Transverse colon (tissue), 4 donors: ENCODE data around the gene C12orf56. TPM values are rescaled to one million over a fixed set of nuclear protein-coding genes. Genes with fewer than 3 reads are reported as not detected.
A peak's percentile ranks its signal among the peaks of the same experiment; 100 is the strongest.

Experiments used
- DNase-seq: peaks from one replicate; pipeline ENCODE4 v3.0.0-alpha.2; 2019
- H3K27ac ChIP-seq, 4 donors: fragments of 200-600 bp; sonication (generic); 2 replicates each; pipeline ENCODE4 v1.5.1; 2016 to 2018; ENCODE audit warnings: inconsistent platforms in 4 of 4
- H3K27me3 ChIP-seq: fragments of 200-600 bp; sonication (generic); 2 replicates; pipeline ENCODE4 v1.5.1; 2017; ENCODE audit warnings: inconsistent platforms
- H3K36me3 ChIP-seq, 4 donors: fragments of 200-600 bp; sonication (generic); 2 replicates each; pipeline ENCODE4 v1.5.1; 2017 to 2019; ENCODE audit warnings: inconsistent platforms in 4 of 4
- H3K4me1 ChIP-seq, 4 donors: fragments of 200-600 bp; sonication (generic); 2 replicates each; pipeline ENCODE4 v1.5.1; 2017 to 2020; ENCODE audit warnings: inconsistent platforms in 4 of 4
- H3K4me3 ChIP-seq, 4 donors: fragments of 200-600 bp; sonication (generic); 1 replicate in 1 of 4; 2 replicates in 3 of 4; pipeline versions ENCODE4 v1.5.1 to v1.6.1; 2017 to 2019; ENCODE audit warnings: inconsistent platforms in 4 of 4
- H3K9me3 ChIP-seq, 2 donors: fragments of 200-600 bp; sonication (generic); 2 replicates each; pipeline ENCODE4 v1.5.1; 2017 to 2019; ENCODE audit warnings: inconsistent platforms in 2 of 2
- EP300 ChIP-seq: sonication (generic); formaldehyde crosslinking; IDR thresholded peaks from one replicate; pipeline ENCODE4 v1.6.1; 2017; ENCODE audit warnings: antibody characterized with exemption, low read depth
- POLR2A ChIP-seq: fragments of 450-650 bp; IDR thresholded peaks from one replicate; pipeline ENCODE4 v1.6.1; 2016; ENCODE audit warnings: antibody characterized with exemption, mild to moderate bottlenecking, moderate library complexity
- POLR2AphosphoS5 ChIP-seq, 3 donors: sonication (generic); formaldehyde crosslinking; IDR thresholded peaks; one replicate each; pipeline ENCODE4 v1.6.1; 2016; ENCODE audit warnings: antibody characterized with exemption in 3 of 3
- WGBS, 2 donors: methylation state at CpG; one replicate each; pipeline ENCODE4 v1.1.5; 2018; ENCODE audit warnings: low coverage in 1 of 2; 5-methylcytosine and 5-hydroxymethylcytosine counted together
- in situ Hi-C, 4 donors: fragments of 200-750 bp; cut with MboI; loops; one replicate each; pipeline versions ENCODE4 v1.15.0 to v1.15.1; 2017; ENCODE audit warnings: low sequenced_read_pairs in 3 of 4, low pct_ligation_motif_present in 1 of 4, low pct_unique_long_range_greater_than_20kb in 1 of 4
- intact Hi-C: fragments of 100-400 bp; cut with DNase I; formaldehyde crosslinking; loops from one replicate; pipeline ENCODE4 v1.15.1; 2023; ENCODE audit warnings: low total_unique reads
- total RNA-seq, 4 donors: library from RNA; depleted of rRNA; stranded (reverse); fragments of >200 nt; gene quantifications; one replicate each; pipeline ENCODE4 v1.1.0, GENCODE V29; 2016
- TF ChIP-seq, protein P1 (sequence below), 5 experiments: fragments of 200-600 bp in 3 of 5; fragments of 450-650 bp in 2 of 5; sonication (generic) in 3 of 5; IDR thresholded peaks; 1 replicate in 2 of 5; 2 replicates in 3 of 5; pipeline ENCODE4 v1.5.1; 2016 to 2017; ENCODE audit warnings: antibody characterized with exemption in 5 of 5, inconsistent platforms in 3 of 5, mild to moderate bottlenecking in 2 of 5, moderate library complexity in 1 of 5

The C12orf56 gene
- under 1 TPM in 2 of 4 donors, not detected in 2; 0.32 to 0.41 TPM for total RNA-seq

DNA sequence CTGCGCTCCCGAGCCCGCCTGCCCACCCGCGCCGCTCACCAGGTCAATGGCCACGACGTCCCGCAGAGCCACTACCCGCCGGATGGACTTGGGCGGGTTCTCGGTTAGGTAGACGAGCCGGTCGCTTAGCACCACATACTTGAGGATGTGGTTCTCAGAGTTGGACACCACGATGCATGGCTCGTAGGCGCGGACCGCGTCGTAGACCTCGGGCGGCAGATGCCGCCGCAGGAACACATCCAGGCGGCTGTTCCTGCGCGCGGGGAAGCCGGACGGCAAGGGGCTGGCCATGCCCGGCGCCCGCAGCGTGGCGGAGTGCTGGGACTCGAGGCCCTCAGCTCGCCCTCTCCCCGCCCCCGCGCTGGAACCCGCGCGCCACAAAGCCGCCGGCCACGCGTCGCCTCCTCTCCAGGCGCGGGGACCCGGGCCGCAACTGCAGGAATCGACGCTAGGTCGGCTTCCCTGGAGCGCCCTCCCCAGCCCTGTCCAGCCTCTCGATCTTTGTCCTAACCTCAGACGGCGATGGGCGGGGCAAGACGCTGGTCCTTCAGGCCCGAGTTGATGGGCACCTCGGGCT, at the start of gene C12orf56:
Gene C12orf56, minus strand, starts transcription at position 484 of the 577 bp plus-strand sequence. Its CDS starts 193 bp downstream, at position 291.
- no peak for TF ChIP-seq POLR2A
- TF ChIP-seq POLR2AphosphoS5 (IDR thresholded peaks at IDR 0.05), result no peak
- Histone ChIP-seq H3K9me3 (no peaks in the 10 kb centered on the region), H3K27ac (no peak within 1 kb of the TSS), H3K4me3 (peak within 1 kb of the TSS in 3 of 4 donors; percentile 19 to 49 (median 30)), H3K36me3 (no peaks in the 10 kb centered on the region), H3K4me1 (peaks cover 0 to 9% (median 7%) of the 10 kb centered on the region in 4 donors), H3K27me3 (peaks cover 40% of the 10 kb centered on the region)
- intact Hi-C loops (no loop called here), in situ Hi-C loops (loop anchor here in 2 of 4 donors (25.0 kb wide), 1 partner anchor 553 kb away; the partner anchor contains the start of gene SRGAP1 (in 2 of the 2))
- peak; percentile 17 for DNase-seq
- 27% methylated on average over 17 of the region's 66 CpGs; no CpG with 5 or more reads in 1 of the 2 donors for WGBS, 2 donors

- H3K4me3 ChIP-seq, result no peak overlapping the region
- H3K27me3 ChIP-seq, result no peaks in the 10 kb centered on the region
- TF ChIP-seq, protein P1, sequence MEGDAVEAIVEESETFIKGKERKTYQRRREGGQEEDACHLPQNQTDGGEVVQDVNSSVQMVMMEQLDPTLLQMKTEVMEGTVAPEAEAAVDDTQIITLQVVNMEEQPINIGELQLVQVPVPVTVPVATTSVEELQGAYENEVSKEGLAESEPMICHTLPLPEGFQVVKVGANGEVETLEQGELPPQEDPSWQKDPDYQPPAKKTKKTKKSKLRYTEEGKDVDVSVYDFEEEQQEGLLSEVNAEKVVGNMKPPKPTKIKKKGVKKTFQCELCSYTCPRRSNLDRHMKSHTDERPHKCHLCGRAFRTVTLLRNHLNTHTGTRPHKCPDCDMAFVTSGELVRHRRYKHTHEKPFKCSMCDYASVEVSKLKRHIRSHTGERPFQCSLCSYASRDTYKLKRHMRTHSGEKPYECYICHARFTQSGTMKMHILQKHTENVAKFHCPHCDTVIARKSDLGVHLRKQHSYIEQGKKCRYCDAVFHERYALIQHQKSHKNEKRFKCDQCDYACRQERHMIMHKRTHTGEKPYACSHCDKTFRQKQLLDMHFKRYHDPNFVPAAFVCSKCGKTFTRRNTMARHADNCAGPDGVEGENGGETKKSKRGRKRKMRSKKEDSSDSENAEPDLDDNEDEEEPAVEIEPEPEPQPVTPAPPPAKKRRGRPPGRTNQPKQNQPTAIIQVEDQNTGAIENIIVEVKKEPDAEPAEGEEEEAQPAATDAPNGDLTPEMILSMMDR (IDR thresholded peaks at IDR 0.05), result no peak
- TF ChIP-seq POLR2AphosphoS5 (IDR thresholded peaks at IDR 0.05) (no peak), POLR2A (no peak), EP300 (no peak)
- no peaks in the 10 kb centered on the region for H3K4me1 ChIP-seq
- no peak overlapping the region for H3K27ac ChIP-seq
- in situ Hi-C loops (loop anchor here in 1 of 4 donors (25.0 kb wide), 1 partner anchor 272 kb away; no protein-coding TSS in a partner anchor), intact Hi-C loops (loop anchor here (5.0 kb wide), 1 partner anchor 257 kb away; no protein-coding TSS in a partner anchor)
- no peaks in the 10 kb centered on the region for H3K9me3 ChIP-seq
- DNase-seq, result no peak
- WGBS, 2 donors, result 97 to 100% methylated on average over 1 of the region's 1 CpG
- peaks cover 0 to 65% (median 26%) of the 10 kb centered on the region in 4 donors for H3K36me3 ChIP-seq
Observed at GRCh38 chr12:64440100-64440499, 49.5 kb upstream of the C12orf56 start.

GRCh38 chr12:64433915-64434314, 43.4 kb upstream of the C12orf56 start:
- intact Hi-C loops, result no loop called here
- H3K36me3 ChIP-seq, result peaks cover 0 to 75% (median 37%) of the 10 kb centered on the region in 4 donors
- no peak overlapping the region for H3K4me3 ChIP-seq
- H3K27ac ChIP-seq, result no peak overlapping the region
- DNase-seq, result no peak
- in situ Hi-C loops, result loop anchor here in 1 of 4 donors (25.0 kb wide), 1 partner anchor 278 kb away; no protein-coding TSS in a partner anchor
- no peaks in the 10 kb centered on the region for H3K27me3 ChIP-seq
- no peaks in the 10 kb centered on the region for H3K9me3 ChIP-seq
- 93% methylated on average over 5 of the region's 5 CpGs; no CpG with 5 or more reads in 1 of the 2 donors for WGBS, 2 donors
- TF ChIP-seq EP300, result no peak
- TF ChIP-seq POLR2A, result no peak
- TF ChIP-seq POLR2AphosphoS5 (IDR thresholded peaks at IDR 0.05), result no peak
- TF ChIP-seq, protein P1 (IDR thresholded peaks at IDR 0.05), result no peak
- no peaks in the 10 kb centered on the region for H3K4me1 ChIP-seq

GRCh38 chr12:64431791-64432190, 41.2 kb upstream of the C12orf56 start:
- in situ Hi-C loops, result loop anchor here in 1 of 4 donors (25.0 kb wide), 1 partner anchor 281 kb away; no protein-coding TSS in a partner anchor
- H3K4me3 ChIP-seq, result no peak overlapping the region
- no peak for TF ChIP-seq POLR2AphosphoS5 (IDR thresholded peaks at IDR 0.05)
- TF ChIP-seq EP300, result no peak
- TF ChIP-seq, protein P1 (IDR thresholded peaks at IDR 0.05), result no peak
- no peak for TF ChIP-seq POLR2A
- no peak for DNase-seq
- H3K27ac ChIP-seq, result no peak overlapping the region
- intact Hi-C loops, result no loop called here
- WGBS, 2 donors, result 93 to 94% methylated on average over 4 of the region's 4 CpGs
- no peaks in the 10 kb centered on the region for H3K27me3 ChIP-seq
- H3K9me3 ChIP-seq, result no peaks in the 10 kb centered on the region
- no peaks in the 10 kb centered on the region for H3K4me1 ChIP-seq
- H3K36me3 ChIP-seq, result peaks cover 0 to 79% (median 39%) of the 10 kb centered on the region in 4 donors
